Mesenchymal stem cell (in vitro differentiated cells and primary cell): ENCODE measurements around the gene ZNF200.

Experiments used
- DNase-seq: peaks from one replicate; pipeline ENCODE4 v3.0.0-alpha.2; 2013
- H2AFZ ChIP-seq: one replicate; pipeline ENCODE4 v1.6.1; 2013; ENCODE audit warnings: low read depth, mild to moderate bottlenecking, control low read depth, inconsistent platforms, low read length, moderate library complexity
- H2AK5ac ChIP-seq: 2 replicates; pipeline ENCODE4 v1.6.1; 2013; ENCODE audit warnings: low read length, moderate library complexity, mild to moderate bottlenecking, inconsistent platforms; ENCODE audit not compliant: severe bottlenecking
- H2BK120ac ChIP-seq: one replicate; pipeline ENCODE4 v1.6.1; 2013; ENCODE audit warnings: low read depth, mild to moderate bottlenecking, inconsistent platforms, low read length, moderate library complexity
- H2BK12ac ChIP-seq, 2 experiments: one replicate each; pipeline ENCODE4 v1.6.1; 2013; ENCODE audit warnings: inconsistent platforms in 2 of 2, low read length in 2 of 2, mild to moderate bottlenecking in 2 of 2, moderate library complexity in 2 of 2, control low read depth in 1 of 2
- H2BK15ac ChIP-seq: one replicate; pipeline ENCODE4 v1.6.1; 2013; ENCODE audit warnings: mild to moderate bottlenecking, low read depth, inconsistent platforms; ENCODE audit not compliant: poor library complexity, severe bottlenecking
- H2BK5ac ChIP-seq: 2 replicates; pipeline ENCODE4 v1.6.1; 2013; ENCODE audit warnings: low read depth, mild to moderate bottlenecking, low read length, control low read depth, inconsistent platforms; ENCODE audit not compliant: poor library complexity, severe bottlenecking
- H3K14ac ChIP-seq, 2 experiments: one replicate each; pipeline ENCODE4 v1.6.1; 2013; ENCODE audit warnings: inconsistent platforms in 2 of 2, low read length in 2 of 2, control low read depth in 1 of 2, mild to moderate bottlenecking in 1 of 2, moderate library complexity in 1 of 2
- H3K18ac ChIP-seq, 2 experiments: one replicate each; pipeline ENCODE4 v1.6.1; 2013; ENCODE audit warnings: inconsistent platforms in 2 of 2, low read length in 2 of 2, control low read depth in 1 of 2, low read depth in 1 of 2, mild to moderate bottlenecking in 1 of 2
- H3K23ac ChIP-seq, 2 experiments: one replicate each; pipeline ENCODE4 v1.6.1; 2013; ENCODE audit warnings: inconsistent platforms in 2 of 2, low read length in 2 of 2, mild to moderate bottlenecking in 2 of 2, moderate library complexity in 2 of 2, control low read depth in 1 of 2
- H3K27ac ChIP-seq: 2 replicates; pipeline ENCODE4 v1.5.1; 2013; ENCODE audit warnings: mild to moderate bottlenecking, moderate library complexity, low read length, control low read depth, inconsistent platforms; ENCODE audit not compliant: poor library complexity, severe bottlenecking
- H3K27me3 ChIP-seq, 2 experiments: 2 replicates each; pipeline versions ENCODE4 v1.6.1 to v1.7.0; 2013; ENCODE audit warnings: low read length in 2 of 2, mild to moderate bottlenecking in 2 of 2, moderate library complexity in 2 of 2, control low read depth in 1 of 2, inconsistent platforms in 1 of 2; ENCODE audit not compliant: control insufficient read depth in 1 of 2, insufficient read depth in 1 of 2
- H3K36me3 ChIP-seq, 2 experiments: 2 replicates each; pipeline versions ENCODE4 v1.6.1 to v1.7.0; 2013; ENCODE audit warnings: low read length in 2 of 2, control low read depth in 1 of 2, inconsistent platforms in 1 of 2, low read depth in 1 of 2, mild to moderate bottlenecking in 1 of 2; ENCODE audit not compliant: insufficient read depth in 2 of 2, control insufficient read depth in 1 of 2
- H3K4ac ChIP-seq, 2 experiments: one replicate each; pipeline ENCODE4 v1.6.1; 2013; ENCODE audit warnings: inconsistent platforms in 2 of 2, low read length in 2 of 2, mild to moderate bottlenecking in 2 of 2, moderate library complexity in 2 of 2, control low read depth in 1 of 2, low read depth in 1 of 2
- H3K4me1 ChIP-seq: 2 replicates; pipeline ENCODE4 v1.6.1; 2013; ENCODE audit warnings: low read depth, low read length, control low read depth; ENCODE audit not compliant: control insufficient read depth, insufficient read depth
- H3K4me2 ChIP-seq: 2 replicates; pipeline ENCODE4 v1.6.1; 2013; ENCODE audit warnings: low read length, mild to moderate bottlenecking, inconsistent platforms; ENCODE audit not compliant: poor library complexity, severe bottlenecking
- H3K4me3 ChIP-seq, 2 experiments: 2 replicates each; pipeline versions ENCODE4 v1.5.1 to v1.7.0; 2013; ENCODE audit warnings: low read length in 2 of 2, mild to moderate bottlenecking in 2 of 2, control low read depth in 1 of 2, low read depth in 1 of 2; ENCODE audit not compliant: insufficient read depth in 1 of 2
- H3K79me1 ChIP-seq: replicated peaks from 2 replicates; pipeline ENCODE4 v1.6.1; 2013; ENCODE audit warnings: mild to moderate bottlenecking, control low read depth, low read length, inconsistent platforms; ENCODE audit not compliant: poor library complexity, severe bottlenecking
- H3K9ac ChIP-seq: 2 replicates; pipeline ENCODE4 v1.7.0; 2013; ENCODE audit warnings: mild to moderate bottlenecking, low read length, moderate library complexity
- H3K9me3 ChIP-seq: 2 replicates; pipeline ENCODE4 v1.7.0; 2013; ENCODE audit warnings: mild to moderate bottlenecking, low read length; ENCODE audit not compliant: control insufficient read depth
- H4K8ac ChIP-seq: one replicate; pipeline ENCODE4 v1.6.1; 2013; ENCODE audit warnings: inconsistent platforms, mild to moderate bottlenecking, low read length, moderate library complexity
- H4K91ac ChIP-seq: one replicate; pipeline ENCODE4 v1.6.1; 2013; ENCODE audit warnings: mild to moderate bottlenecking, low read length, inconsistent platforms
- WGBS: methylation state at CpG from one replicate; pipeline ENCODE4 v1.1.7; 2013; ENCODE audit warnings: mixed read lengths; 5-methylcytosine and 5-hydroxymethylcytosine counted together

Gene ZNF200

GRCh38 chr16:3216263-3216640, 18.7 kb downstream of the ZNF200 start:
- Histone ChIP-seq H2BK120ac (no peak overlapping the region), H2AK5ac (no peak overlapping the region), H4K8ac (no peak overlapping the region), H3K4me1 (no peaks in the 10 kb centered on the region), H3K18ac (no peak overlapping the region), H3K4ac (no peak overlapping the region), H3K4me3 (no peak overlapping the region), H3K9me3 (peaks cover 34% of the 10 kb centered on the region), H3K79me1 (no peaks in the 10 kb centered on the region), H3K14ac (no peak overlapping the region), H3K27me3 (peaks cover 0 to 4% of the 10 kb centered on the region in 2 experiments), H3K4me2 (no peak overlapping the region), H4K91ac (no peak overlapping the region), H3K36me3 (peaks cover 0 to under 1% of the 10 kb centered on the region in 2 experiments), H2BK5ac (no peak overlapping the region), H2BK15ac (no peak overlapping the region), H3K27ac (no peak overlapping the region), H3K23ac (no peak overlapping the region), H2BK12ac (no peak overlapping the region), H3K9ac (no peak overlapping the region), H2AFZ (no peak overlapping the region)
- DNase-seq, result no peak
- WGBS, result 62% methylated on average over 3 of the region's 3 CpGs

GRCh38 chr16:3215601-3216262, 19.2 kb downstream of the ZNF200 start:
- H2BK15ac ChIP-seq, result no peak overlapping the region
- no peak overlapping the region for H3K27ac ChIP-seq
- no peak for DNase-seq
- H3K4ac ChIP-seq, result no peak overlapping the region
- H3K4me3 ChIP-seq, result no peak overlapping the region
- WGBS, result 80% methylated on average over 11 of the region's 11 CpGs
- H3K27me3 ChIP-seq, result peaks cover 0 to 4% of the 10 kb centered on the region in 2 experiments
- no peak overlapping the region for H3K4me2 ChIP-seq
- H3K36me3 ChIP-seq, result no peaks in the 10 kb centered on the region
- no peak overlapping the region for H4K91ac ChIP-seq
- H3K18ac ChIP-seq, result no peak overlapping the region
- no peak overlapping the region for H3K14ac ChIP-seq
- peaks cover 30% of the 10 kb centered on the region for H3K9me3 ChIP-seq
- no peak overlapping the region for H3K23ac ChIP-seq
- H3K4me1 ChIP-seq, result no peaks in the 10 kb centered on the region
- H2BK5ac ChIP-seq, result no peak overlapping the region
- H2BK12ac ChIP-seq, result no peak overlapping the region
- no peak overlapping the region for H2BK120ac ChIP-seq
- no peaks in the 10 kb centered on the region for H3K79me1 ChIP-seq
- no peak overlapping the region for H2AFZ ChIP-seq
- no peak overlapping the region for H4K8ac ChIP-seq
- H2AK5ac ChIP-seq, result no peak overlapping the region
- no peak overlapping the region for H3K9ac ChIP-seq

- H3K4me2 ChIP-seq, result no peak overlapping the region
- peaks cover 0 to 4% of the 10 kb centered on the region in 2 experiments for H3K27me3 ChIP-seq
- H2AK5ac ChIP-seq, result no peak overlapping the region
- H3K18ac ChIP-seq, result no peak overlapping the region
- peaks cover 26% of the 10 kb centered on the region for H3K9me3 ChIP-seq
- no peak overlapping the region for H3K4me3 ChIP-seq
- no peak overlapping the region for H2BK15ac ChIP-seq
- no peak overlapping the region for H2AFZ ChIP-seq
- H3K14ac ChIP-seq, result no peak overlapping the region
- no peak overlapping the region for H3K4ac ChIP-seq
- H2BK120ac ChIP-seq, result no peak overlapping the region
- H3K9ac ChIP-seq, result no peak overlapping the region
- 45% methylated on average over 7 of the region's 7 CpGs for WGBS
- H3K79me1 ChIP-seq, result no peaks in the 10 kb centered on the region
- H4K91ac ChIP-seq, result no peak overlapping the region
- no peak overlapping the region for H3K27ac ChIP-seq
- no peaks in the 10 kb centered on the region for H3K36me3 ChIP-seq
- no peak overlapping the region for H2BK12ac ChIP-seq
- no peak overlapping the region for H3K23ac ChIP-seq
- H4K8ac ChIP-seq, result no peak overlapping the region
- no peak overlapping the region for H2BK5ac ChIP-seq
- no peak for DNase-seq
- H3K4me1 ChIP-seq, result no peaks in the 10 kb centered on the region
Measured at GRCh38 chr16:3214904-3215600, 19.9 kb downstream of the ZNF200 start.

- H3K14ac ChIP-seq, result no peak overlapping the region
- H2AFZ ChIP-seq, result no peak overlapping the region
- no peaks in the 10 kb centered on the region for H3K4me1 ChIP-seq
- H3K9me3 ChIP-seq, result peaks cover 24% of the 10 kb centered on the region
- H2BK15ac ChIP-seq, result no peak overlapping the region
- no peak overlapping the region for H3K23ac ChIP-seq
- no peak overlapping the region for H4K8ac ChIP-seq
- no peak overlapping the region for H2BK5ac ChIP-seq
- no peak overlapping the region for H3K27ac ChIP-seq
- no peak overlapping the region for H2BK12ac ChIP-seq
- H2BK120ac ChIP-seq, result no peak overlapping the region
- H3K27me3 ChIP-seq, result peaks cover 0 to 4% of the 10 kb centered on the region in 2 experiments
- no peaks in the 10 kb centered on the region for H3K79me1 ChIP-seq
- no peak overlapping the region for H3K9ac ChIP-seq
- no peak overlapping the region for H4K91ac ChIP-seq
- no peak overlapping the region for H3K4ac ChIP-seq
- no peaks in the 10 kb centered on the region for H3K36me3 ChIP-seq
- no peak overlapping the region for H3K18ac ChIP-seq
- no peak overlapping the region for H2AK5ac ChIP-seq
- H3K4me3 ChIP-seq, result no peak overlapping the region
- WGBS, result 63% methylated on average over 1 of the region's 1 CpG
- DNase-seq, result no peak
- H3K4me2 ChIP-seq, result no peak overlapping the region
Measured at GRCh38 chr16:3212567-3212966, 22.4 kb downstream of the ZNF200 start.
